PC-3 (cell line): ENCODE data around the gene SLC17A6. TPM values are rescaled to one million over a fixed set of nuclear protein-coding genes. Genes with fewer than 3 reads are reported as not detected.
A peak's percentile ranks its signal among the peaks of the same experiment; 100 is the strongest.

Experiments
- ATAC-seq: fragments of 200-7000 bp; cut with Tn5 transposase; 2 replicates; pipeline ENCODE4 v1.9.1; 2020; ENCODE audit warnings: mild to moderate bottlenecking, moderate library complexity
- Bru-seq: library from RNA; stranded (reverse); fragments of 400-500 nt; gene quantifications from one replicate; lab custom pipeline; 2021; lab: Mats Ljungman, UMichigan
- BruChase-seq, 2 experiments: library from RNA; stranded (reverse); fragments of 400-500 nt; gene quantifications; one replicate each; lab custom pipeline; 2021; lab: Mats Ljungman, UMichigan
- BruUV-seq: library from RNA; stranded (reverse); fragments of 400-500 nt; replicated peaks from 2 replicates; lab custom pipeline; 2021; lab: Mats Ljungman, UMichigan
- CTCF ChIA-PET: fragments of 300-600 bp; sonication (Branson Sonifier 250); formaldehyde crosslinking; loops from one replicate; lab custom pipeline; 2022; ENCODE audit warnings: antibody characterized with exemption; lab: Charles Lee
- POLR2A ChIA-PET: fragments of 300-600 bp; sonication (Branson Sonifier 250); formaldehyde crosslinking; loops from one replicate; lab custom pipeline; 2022; ENCODE audit warnings: antibody characterized with exemption; ENCODE audit not compliant: unreplicated experiment; lab: Charles Lee
- DNase-seq: peaks from one replicate; pipeline ENCODE4 v3.0.0-alpha.2; 2015
- H2AFZ ChIP-seq: fragments of 300-600 bp; sonication (generic); 2 replicates; pipeline ENCODE4 v1.6.0; 2016; ENCODE audit warnings: antibody characterized with exemption, low read length
- H3F3A ChIP-seq: fragments of 300-600 bp; sonication (generic); one replicate; pipeline ENCODE4 v1.6.0; 2017; ENCODE audit warnings: antibody characterized with exemption, low read length, control low read depth, mild to moderate bottlenecking; ENCODE audit not compliant: unreplicated experiment
- H3K27ac ChIP-seq: fragments of 300-600 bp; sonication (generic); 2 replicates; pipeline ENCODE4 v1.5.1; 2016; ENCODE audit warnings: mild to moderate bottlenecking, low read length
- H3K27me3 ChIP-seq: fragments of 300-600 bp; sonication (generic); 2 replicates; pipeline ENCODE4 v1.6.1; 2016; ENCODE audit warnings: low read length, mixed read lengths
- H3K36me3 ChIP-seq: fragments of 300-600 bp; sonication (generic); 2 replicates; pipeline ENCODE4 v1.6.1; 2016; ENCODE audit warnings: low read depth, mixed run types, low read length, mixed read lengths
- H3K4me1 ChIP-seq: fragments of 300-600 bp; sonication (generic); 2 replicates; pipeline ENCODE4 v1.5.1; 2016; ENCODE audit warnings: low read length; ENCODE audit not compliant: insufficient read depth
- H3K4me2 ChIP-seq: fragments of 300-600 bp; sonication (generic); 2 replicates; pipeline ENCODE4 v1.6.0; 2016; ENCODE audit warnings: low read length
- H3K4me3 ChIP-seq: fragments of 300-600 bp; sonication (generic); 2 replicates; pipeline ENCODE4 v1.5.1; 2016; ENCODE audit warnings: mild to moderate bottlenecking, low read length, mixed read lengths
- H3K79me2 ChIP-seq: fragments of 300-600 bp; sonication (generic); 2 replicates; pipeline ENCODE4 v1.6.1; 2017; ENCODE audit warnings: low read length, mixed read lengths
- H3K9ac ChIP-seq: fragments of 300-600 bp; sonication (generic); 2 replicates; pipeline ENCODE4 v1.6.0; 2016; ENCODE audit warnings: mild to moderate bottlenecking, low read length
- H3K9me2 ChIP-seq: fragments of 300-600 bp; sonication (generic); replicated peaks from 2 replicates; pipeline ENCODE4 v1.6.1; 2016; ENCODE audit warnings: mixed run types, low read length, mixed read lengths
- H3K9me3 ChIP-seq: fragments of 300-600 bp; sonication (generic); 2 replicates; pipeline ENCODE4 v1.6.1; 2016; ENCODE audit warnings: low read length, mixed read lengths
- H4K20me1 ChIP-seq: fragments of 300-600 bp; sonication (generic); 2 replicates; pipeline ENCODE4 v1.6.1; 2016; ENCODE audit warnings: low read length, mixed read lengths
- EZH2 ChIP-seq: fragments of 300-600 bp; sonication (generic); IDR thresholded peaks from one replicate; pipeline ENCODE4 v1.6.1; 2017; ENCODE audit warnings: antibody characterized with exemption, mild to moderate bottlenecking, low read length; ENCODE audit not compliant: unreplicated experiment
- EZH2phosphoT487 ChIP-seq: fragments of 300-600 bp; sonication (generic); IDR thresholded peaks from 2 replicates; pipeline ENCODE4 v1.6.1; 2018; ENCODE audit warnings: mild to moderate bottlenecking, antibody characterized with exemption, low read length, borderline replicate concordance
- intact Hi-C: fragments of 100-400 bp; cut with micrococcal nuclease; formaldehyde crosslinking; loops from 2 replicates; pipeline ENCODE4 v1.9.0; 2023
- long read RNA-seq: library from polyadenylated mRNA; unstranded; transcript quantifications from one replicate; pipeline ENCODE4 v2.0.0, GENCODE V29; 2021; ENCODE audit not compliant: unreplicated experiment
- total RNA-seq: library from RNA; depleted of rRNA; stranded (reverse); fragments of >200 nt; gene quantifications from 2 replicates; pipeline ENCODE4 v1.2.3, GENCODE V29; 2014; rRNA removed
- TF ChIP-seq, protein P1 (sequence below): fragments of 300-600 bp; sonication (generic); conservative IDR thresholded peaks from 2 replicates; pipeline ENCODE4 v1.5.1; 2017; ENCODE audit warnings: antibody characterized with exemption, low read depth, mild to moderate bottlenecking, low read length

SLC17A6 gene
- not detected in 2 replicates for total RNA-seq
- Bru-seq, nascent RNA: not detected
- BruChase-seq, experiment 1, labeled RNA remaining after a 6-hour chase: not detected
- percentile 2 among the genes with signal in this experiment for BruChase-seq, experiment 2, labeled RNA remaining after a 2-hour chase
- long read RNA-seq: 0 reads

DNA sequence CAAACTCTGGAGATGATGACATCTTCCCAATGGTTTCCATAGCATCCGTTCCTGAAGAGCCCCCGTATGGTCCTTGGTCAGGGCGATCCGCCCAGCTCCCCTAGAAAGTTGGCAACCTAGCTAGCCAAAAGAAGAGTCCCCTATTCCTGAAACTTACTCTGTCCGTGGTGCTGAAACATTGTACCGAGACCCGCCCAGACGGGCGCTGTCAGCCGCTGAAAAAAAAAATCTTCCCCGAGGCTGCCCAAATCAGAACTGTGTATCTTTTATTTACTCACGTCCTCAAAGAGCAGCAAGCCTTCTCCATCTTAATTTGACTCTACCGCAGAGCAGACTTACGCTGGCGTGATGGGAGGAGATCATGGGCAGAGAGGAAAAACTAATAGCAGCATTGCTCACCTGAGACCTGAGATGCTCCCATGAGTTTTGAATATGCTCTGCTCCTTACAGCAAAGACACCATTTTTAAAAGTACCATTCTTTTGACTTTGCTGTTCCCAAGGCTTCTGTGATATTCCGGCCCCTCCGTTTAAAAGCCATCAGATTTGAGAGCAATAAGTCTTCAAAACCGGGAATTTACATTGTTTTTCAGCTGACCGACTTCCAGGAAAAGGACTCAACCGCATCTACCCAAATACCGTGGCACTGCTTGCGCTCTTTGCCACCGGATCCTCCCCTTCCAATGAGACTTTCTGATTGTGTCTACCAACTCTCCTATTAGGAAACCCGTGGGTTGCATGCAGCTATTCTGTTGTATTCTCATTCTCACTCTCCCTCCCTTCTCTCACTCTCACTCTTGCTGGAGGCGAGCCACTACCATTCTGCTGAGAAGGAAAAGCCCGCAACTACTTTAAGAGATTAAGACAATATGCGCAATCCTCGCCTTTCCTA is at the start of gene SLC17A6:
SLC17A6 (plus strand) TSS at position 786 of the 890 bp plus-strand sequence. CDS start 153 bp downstream, outside the sequence.
- Histone ChIP-seq H3K36me3 (no peaks in the 10 kb centered on the region), H3K27ac (no peak within 1 kb of the TSS), H3K9me2 (no peaks in the 10 kb centered on the region), H3K4me1 (no peaks in the 10 kb centered on the region), H3F3A (no peaks in the 10 kb centered on the region), H3K4me2 (no peak within 1 kb of the TSS), H2AFZ (no peak within 1 kb of the TSS), H3K27me3 (peaks cover 48% of the 10 kb centered on the region), H3K79me2 (no peaks in the 10 kb centered on the region), H3K9me3 (no peaks in the 10 kb centered on the region), H3K4me3 (no peak within 1 kb of the TSS), H3K9ac (no peak within 1 kb of the TSS), H4K20me1 (no peaks in the 10 kb centered on the region)
- CTCF ChIA-PET: no interaction called here
- no TSS peak for BruUV-seq
- ATAC-seq (no peak), DNase-seq (peak; percentile 57)
- TF ChIP-seq EZH2phosphoT487 (no peak), EZH2 (no peak)
- TF ChIP-seq, protein P1, sequence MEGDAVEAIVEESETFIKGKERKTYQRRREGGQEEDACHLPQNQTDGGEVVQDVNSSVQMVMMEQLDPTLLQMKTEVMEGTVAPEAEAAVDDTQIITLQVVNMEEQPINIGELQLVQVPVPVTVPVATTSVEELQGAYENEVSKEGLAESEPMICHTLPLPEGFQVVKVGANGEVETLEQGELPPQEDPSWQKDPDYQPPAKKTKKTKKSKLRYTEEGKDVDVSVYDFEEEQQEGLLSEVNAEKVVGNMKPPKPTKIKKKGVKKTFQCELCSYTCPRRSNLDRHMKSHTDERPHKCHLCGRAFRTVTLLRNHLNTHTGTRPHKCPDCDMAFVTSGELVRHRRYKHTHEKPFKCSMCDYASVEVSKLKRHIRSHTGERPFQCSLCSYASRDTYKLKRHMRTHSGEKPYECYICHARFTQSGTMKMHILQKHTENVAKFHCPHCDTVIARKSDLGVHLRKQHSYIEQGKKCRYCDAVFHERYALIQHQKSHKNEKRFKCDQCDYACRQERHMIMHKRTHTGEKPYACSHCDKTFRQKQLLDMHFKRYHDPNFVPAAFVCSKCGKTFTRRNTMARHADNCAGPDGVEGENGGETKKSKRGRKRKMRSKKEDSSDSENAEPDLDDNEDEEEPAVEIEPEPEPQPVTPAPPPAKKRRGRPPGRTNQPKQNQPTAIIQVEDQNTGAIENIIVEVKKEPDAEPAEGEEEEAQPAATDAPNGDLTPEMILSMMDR: no peak
- intact Hi-C loops: no loop called here
- POLR2A ChIA-PET: no interaction called here

DNA sequence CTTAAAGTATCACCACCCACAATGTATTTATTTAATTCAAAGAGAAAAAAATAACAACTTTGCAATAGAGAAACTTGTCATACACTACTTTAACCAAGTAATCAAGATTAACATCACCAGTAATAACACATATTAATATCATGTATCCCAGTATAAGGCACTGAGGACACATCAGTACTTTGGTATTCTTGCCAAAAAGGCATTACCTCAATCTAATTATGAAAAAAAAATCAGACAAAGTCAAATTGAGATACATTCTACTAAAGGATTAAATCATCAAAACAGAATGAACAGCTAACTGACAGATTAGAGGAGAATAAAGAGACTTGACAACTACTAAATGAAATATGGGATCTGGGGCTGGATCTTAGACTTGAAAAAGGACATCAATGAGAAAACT is 35.8 kb upstream of the SLC17A6 start:
- Histone ChIP-seq H2AFZ (no peak overlapping the region), H3K27ac (no peak overlapping the region), H3K9ac (no peak overlapping the region), H3K79me2 (no peaks in the 10 kb centered on the region), H3K27me3 (0 out of 2 replicates have a peak, but pooled peaks cover 3% of the 10 kb centered on the region), H3K4me1 (no peaks in the 10 kb centered on the region), H3F3A (no peaks in the 10 kb centered on the region), H4K20me1 (no peaks in the 10 kb centered on the region), H3K9me2 (no peaks in the 10 kb centered on the region), H3K4me2 (no peak overlapping the region), H3K9me3 (no peaks in the 10 kb centered on the region), H3K36me3 (no peaks in the 10 kb centered on the region), H3K4me3 (no peak overlapping the region)
- intact Hi-C loops: no loop called here
- CTCF ChIA-PET: no interaction called here
- TF ChIP-seq EZH2phosphoT487: no peak
- no peak for TF ChIP-seq EZH2
- TF ChIP-seq, protein P1: no peak
- DNase-seq: no peak
- ATAC-seq: no peak
- no TSS peak for BruUV-seq
- POLR2A ChIA-PET: no interaction called here
